Activated CD4-positive, alpha-beta T cell treated with anti-CD3 and anti-CD28 coated beads, Interleukin-2, amount 50 U/mL, for 1 hour (primary cell): ENCODE results near the gene TCAF2.
"Not testable (repeated sequence)": the region's sequence is repeated elsewhere in the genome, so short reads cannot be mapped to it uniquely, and the experiment has no call there.

Experiments used
- DNase-seq: peaks from one replicate; pipeline ENCODE4 v3.0.0-alpha.2; 2020

TCAF2 gene

GRCh38 chr7:143620646-143621045 lies at the start of gene TCAF2:
Gene TCAF2 (plus strand): TSS chr7:143620974.
- peak; percentile 77 for DNase-seq

- DNase-seq, result not testable (repeated sequence)
Observed at GRCh38 chr7:143571501-143571900, 49.3 kb upstream of the TCAF2 start, which contains the start of gene CTAGE15. Gene CTAGE15 (plus strand): TSS chr7:143571801. CDS start chr7:143571818, 17 bp downstream.

GRCh38 chr7:143588183-143588582 lies 32.6 kb upstream of the TCAF2 start:
- not testable (repeated sequence) for DNase-seq

- DNase-seq, result not testable (repeated sequence)
Observed at GRCh38 chr7:143589897-143590296, 30.9 kb upstream of the TCAF2 start.

- not testable (repeated sequence) for DNase-seq
Observed at GRCh38 chr7:143598086-143598485, 22.7 kb upstream of the TCAF2 start.

GRCh38 chr7:143603549-143603948 lies 17.2 kb upstream of the TCAF2 start:
- not testable (repeated sequence) for DNase-seq

- DNase-seq, result not testable (repeated sequence)
Observed at GRCh38 chr7:143606088-143606487, 14.7 kb upstream of the TCAF2 start.

GRCh38 chr7:143615545-143615944 lies 5.2 kb upstream of the TCAF2 start:
- DNase-seq, result not testable (repeated sequence)

- not testable (repeated sequence) for DNase-seq
Observed at GRCh38 chr7:143617204-143617603, 3.6 kb upstream of the TCAF2 start.

- DNase-seq, result peak; percentile 71
Observed at GRCh38 chr7:143620058-143620457, 716 bp upstream of the TCAF2 start.

GRCh38 chr7:143621175-143621574 lies 401 bp downstream of the TCAF2 start:
- not testable (repeated sequence) for DNase-seq

- DNase-seq, result not testable (repeated sequence)
Observed at GRCh38 chr7:143622130-143622529, 1.4 kb downstream of the TCAF2 start.

GRCh38 chr7:143630653-143631052 lies 9.9 kb downstream of the TCAF2 start:
- not testable (repeated sequence) for DNase-seq

GRCh38 chr7:143632506-143632905 lies 11.7 kb downstream of the TCAF2 start:
- not testable (repeated sequence) for DNase-seq

- not testable (repeated sequence) for DNase-seq
Observed at GRCh38 chr7:143633013-143633618, 12.3 kb downstream of the TCAF2 start.

GRCh38 chr7:143635364-143636240 lies 14.8 kb downstream of the TCAF2 start:
- DNase-seq, result not testable (repeated sequence)

- not testable (repeated sequence) for DNase-seq
Observed at GRCh38 chr7:143639372-143639771, 18.6 kb downstream of the TCAF2 start.

GRCh38 chr7:143640528-143641189 lies 19.9 kb downstream of the TCAF2 start:
- DNase-seq, result not testable (repeated sequence)

GRCh38 chr7:143646598-143646997 lies 25.8 kb downstream of the TCAF2 start:
- DNase-seq, result not testable (repeated sequence)

GRCh38 chr7:143649902-143650301 lies 29.1 kb downstream of the TCAF2 start:
- DNase-seq, result not testable (repeated sequence)

- not testable (repeated sequence) for DNase-seq
Observed at GRCh38 chr7:143650447-143650846, 29.7 kb downstream of the TCAF2 start.
